ENCODE results near the gene NEDD4.
"Not testable (repeated sequence)": the region's sequence is repeated elsewhere in the genome, so short reads cannot be mapped to it uniquely, and the experiment has no call there.

NEDD4 gene

GRCh38 chr15:56003277-56003676, 9.9 kb upstream of the NEDD4 start:
- H3K27me3 ChIP-seq (ENCODE audit: insufficient read depth, insufficient read length): peaks cover 20% of the 10 kb centered on the region
- not testable (repeated sequence) for H3K9ac ChIP-seq (ENCODE audit: insufficient read length, low read depth); H3K4me1 ChIP-seq (ENCODE audit: insufficient read depth, insufficient read length); H3K4me3 ChIP-seq (ENCODE audit: insufficient read length, low read depth); DNase-seq (ENCODE audit: low read depth, low spot score); H3K36me3 ChIP-seq (ENCODE audit: insufficient read depth, insufficient read length, low read length); H3K9me3 ChIP-seq (ENCODE audit: insufficient read depth, low read length)

DNA sequence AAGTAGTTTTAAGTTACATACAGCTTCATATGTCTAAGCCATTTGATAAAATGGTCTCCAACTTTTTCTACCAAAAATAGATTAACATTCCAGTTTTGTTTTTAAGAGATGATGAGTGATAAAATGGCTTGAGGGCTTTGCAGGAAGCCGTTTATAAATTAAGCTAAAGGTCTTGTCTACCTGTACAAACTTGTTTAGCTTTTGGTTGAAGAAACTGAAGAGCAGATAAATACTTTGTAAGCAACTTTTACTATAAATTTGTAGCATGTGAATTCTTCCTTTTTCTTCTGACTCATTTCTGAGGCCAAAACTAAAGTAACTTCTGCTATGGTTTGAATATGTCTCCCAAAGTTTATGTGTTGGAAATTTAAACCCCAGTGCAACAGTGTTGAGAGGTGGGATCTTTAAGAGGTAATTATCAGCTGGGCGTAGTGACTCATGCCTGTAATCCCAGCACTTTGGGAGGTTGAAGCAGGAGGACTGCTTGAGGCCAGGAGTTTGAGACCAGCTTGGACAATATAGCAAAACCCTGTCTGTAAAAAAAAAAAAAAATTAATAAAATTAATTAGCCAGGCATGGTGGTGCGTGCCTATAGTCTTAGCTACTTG, 8.2 kb upstream of the NEDD4 start:
- no peak overlapping the region for H3K9ac ChIP-seq (ENCODE audit: insufficient read length, low read depth)
- TF ChIP-seq SUZ12 (IDR thresholded peaks at IDR 0.05; ENCODE audit: extremely low read depth, insufficient read depth, insufficient read length) (no peak), ZNF274 (IDR thresholded peaks at IDR 0.05; ENCODE audit: low read depth, low read length) (no peak), YY1 (IDR thresholded peaks at IDR 0.05; ENCODE audit: insufficient read depth, insufficient read length) (no peak)
- no peaks in the 10 kb centered on the region for H3K4me1 ChIP-seq (ENCODE audit: insufficient read depth, insufficient read length)
- no peaks in the 10 kb centered on the region for H3K36me3 ChIP-seq (ENCODE audit: insufficient read depth, insufficient read length, low read length)
- no peak overlapping the region for H3K4me3 ChIP-seq (ENCODE audit: insufficient read length, low read depth)
- no peak for DNase-seq (ENCODE audit: low read depth, low spot score)
- no peaks in the 10 kb centered on the region for H3K9me3 ChIP-seq (ENCODE audit: insufficient read depth, low read length)
- H3K27me3 ChIP-seq (ENCODE audit: insufficient read depth, insufficient read length): peaks cover 10% of the 10 kb centered on the region

- Histone ChIP-seq H3K36me3 (ENCODE audit: insufficient read depth, insufficient read length, low read length) (no peaks in the 10 kb centered on the region), H3K9ac (ENCODE audit: insufficient read length, low read depth) (no peak overlapping the region), H3K4me3 (ENCODE audit: insufficient read length, low read depth) (no peak overlapping the region), H3K4me1 (ENCODE audit: insufficient read depth, insufficient read length) (no peaks in the 10 kb centered on the region), H3K9me3 (ENCODE audit: insufficient read depth, low read length) (no peaks in the 10 kb centered on the region), H3K27me3 (ENCODE audit: insufficient read depth, insufficient read length) (no peaks in the 10 kb centered on the region)
- no peak for DNase-seq (ENCODE audit: low read depth, low spot score)
- TF ChIP-seq SUZ12 (IDR thresholded peaks at IDR 0.05; ENCODE audit: extremely low read depth, insufficient read depth, insufficient read length) (no peak), ZNF274 (IDR thresholded peaks at IDR 0.05; ENCODE audit: low read depth, low read length) (no peak), YY1 (IDR thresholded peaks at IDR 0.05; ENCODE audit: insufficient read depth, insufficient read length) (no peak)
Measured at GRCh38 chr15:55999658-56000057, 6.2 kb upstream of the NEDD4 start.

DNA sequence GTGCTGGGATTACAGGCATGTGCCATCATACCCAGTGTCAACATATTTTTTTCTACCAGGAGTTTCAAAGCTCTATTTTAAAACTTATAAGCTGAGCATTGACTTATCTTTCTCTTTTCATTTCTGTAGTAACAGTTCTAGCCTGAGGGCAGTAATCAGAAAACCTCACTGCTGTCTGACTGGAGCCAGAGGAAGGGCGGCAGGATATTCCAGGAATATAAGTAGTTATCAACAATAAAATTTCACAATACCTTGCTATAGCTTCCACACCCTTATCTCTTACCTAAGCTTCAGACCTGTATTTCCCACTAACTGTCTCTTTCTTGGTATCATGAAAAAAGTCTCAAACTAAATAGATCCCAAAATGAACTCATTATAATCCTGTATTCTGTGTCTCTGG, 5.1 kb upstream of the NEDD4 start:
- H3K4me3 ChIP-seq (ENCODE audit: insufficient read length, low read depth): no peak overlapping the region
- no peaks in the 10 kb centered on the region for H3K36me3 ChIP-seq (ENCODE audit: insufficient read depth, insufficient read length, low read length)
- TF ChIP-seq YY1 (IDR thresholded peaks at IDR 0.05; ENCODE audit: insufficient read depth, insufficient read length) (no peak), ZNF274 (IDR thresholded peaks at IDR 0.05; ENCODE audit: low read depth, low read length) (no peak), SUZ12 (IDR thresholded peaks at IDR 0.05; ENCODE audit: extremely low read depth, insufficient read depth, insufficient read length) (no peak)
- H3K27me3 ChIP-seq (ENCODE audit: insufficient read depth, insufficient read length): no peaks in the 10 kb centered on the region
- no peak for DNase-seq (ENCODE audit: low read depth, low spot score)
- no peak overlapping the region for H3K9ac ChIP-seq (ENCODE audit: insufficient read length, low read depth)
- H3K9me3 ChIP-seq (ENCODE audit: insufficient read depth, low read length): no peaks in the 10 kb centered on the region
- no peaks in the 10 kb centered on the region for H3K4me1 ChIP-seq (ENCODE audit: insufficient read depth, insufficient read length)

- Histone ChIP-seq H3K27me3 (ENCODE audit: insufficient read depth, insufficient read length) (peaks cover 9% of the 10 kb centered on the region), H3K4me3 (ENCODE audit: insufficient read length, low read depth) (peak overlapping the region; percentile 60), H3K9ac (ENCODE audit: insufficient read length, low read depth) (peak overlapping the region; percentile 83), H3K4me1 (ENCODE audit: insufficient read depth, insufficient read length) (no peaks in the 10 kb centered on the region), H3K36me3 (ENCODE audit: insufficient read depth, insufficient read length, low read length) (peaks cover 2% of the 10 kb centered on the region), H3K9me3 (ENCODE audit: insufficient read depth, low read length) (no peaks in the 10 kb centered on the region)
- DNase-seq (ENCODE audit: low read depth, low spot score): peak; percentile 11
- no peak for TF ChIP-seq SUZ12 (IDR thresholded peaks at IDR 0.05; ENCODE audit: extremely low read depth, insufficient read depth, insufficient read length)
- TF ChIP-seq YY1 (IDR thresholded peaks at IDR 0.05; ENCODE audit: insufficient read depth, insufficient read length): no peak
- TF ChIP-seq ZNF274 (IDR thresholded peaks at IDR 0.05; ENCODE audit: low read depth, low read length): no peak
Measured at GRCh38 chr15:55993804-55994560, 570 bp upstream of the NEDD4 start.

GRCh38 chr15:55992769-55993110, 672 bp downstream of the NEDD4 start:
- peaks cover 2% of the 10 kb centered on the region for H3K36me3 ChIP-seq (ENCODE audit: insufficient read depth, insufficient read length, low read length)
- H3K9me3 ChIP-seq (ENCODE audit: insufficient read depth, low read length): no peaks in the 10 kb centered on the region
- H3K9ac ChIP-seq (ENCODE audit: insufficient read length, low read depth): peak overlapping the region; percentile 79
- peaks cover 9% of the 10 kb centered on the region for H3K27me3 ChIP-seq (ENCODE audit: insufficient read depth, insufficient read length)
- no peaks in the 10 kb centered on the region for H3K4me1 ChIP-seq (ENCODE audit: insufficient read depth, insufficient read length)
- peak overlapping the region; percentile 60 for H3K4me3 ChIP-seq (ENCODE audit: insufficient read length, low read depth)
- TF ChIP-seq ZNF274 (IDR thresholded peaks at IDR 0.05; ENCODE audit: low read depth, low read length): no peak
- no peak for DNase-seq (ENCODE audit: low read depth, low spot score)

DNA sequence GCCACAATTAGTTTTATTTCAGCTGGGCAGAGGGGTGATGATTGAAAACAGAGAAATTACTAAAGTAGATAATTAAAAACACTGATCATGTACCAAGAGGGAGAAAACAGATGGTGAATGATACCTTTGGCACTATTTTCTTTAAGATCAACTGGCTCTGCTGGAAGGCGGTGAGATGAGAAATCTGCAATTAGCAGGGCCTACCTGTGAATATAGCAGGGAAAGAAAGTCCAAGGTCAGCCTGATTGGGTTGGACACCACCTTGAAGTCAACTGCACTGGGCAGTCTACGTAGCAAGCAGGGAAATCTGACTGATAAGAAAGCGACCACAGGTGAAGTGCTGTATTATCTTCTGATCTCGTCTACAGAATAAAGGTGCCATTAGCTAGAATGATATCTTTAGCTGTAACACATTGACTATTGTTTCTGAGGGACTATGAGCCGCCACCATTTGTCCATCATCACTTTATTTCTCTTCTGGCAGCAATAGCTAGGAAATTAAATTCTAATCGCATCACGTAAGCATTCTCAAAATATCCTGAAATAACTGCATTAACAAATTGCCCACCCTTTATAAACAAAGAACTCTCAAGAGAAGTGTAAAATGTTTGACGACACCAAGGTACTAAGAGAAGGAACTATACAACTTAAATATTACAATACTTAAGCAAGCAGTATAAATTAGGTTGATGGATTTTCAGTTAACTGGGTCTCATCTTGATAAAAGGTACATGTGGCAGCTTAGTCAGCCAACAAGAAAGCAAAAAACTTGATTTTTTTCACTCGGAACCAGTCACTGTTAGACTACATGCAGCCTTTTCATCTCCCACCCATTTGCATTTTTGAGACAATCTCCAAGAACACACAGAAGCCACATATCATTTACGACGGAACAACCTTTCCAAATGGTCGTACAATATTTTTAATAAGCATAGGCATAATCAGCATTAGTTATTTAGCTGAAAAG, 1.3 kb downstream of the NEDD4 start:
- TF ChIP-seq ZNF274 (IDR thresholded peaks at IDR 0.05; ENCODE audit: low read depth, low read length) (no peak), YY1 (IDR thresholded peaks at IDR 0.05; ENCODE audit: insufficient read depth, insufficient read length) (no peak)
- Histone ChIP-seq H3K9ac (ENCODE audit: insufficient read length, low read depth) (peak overlapping the region; percentile 79), H3K36me3 (ENCODE audit: insufficient read depth, insufficient read length, low read length) (peaks cover 2% of the 10 kb centered on the region), H3K9me3 (ENCODE audit: insufficient read depth, low read length) (no peaks in the 10 kb centered on the region), H3K27me3 (ENCODE audit: insufficient read depth, insufficient read length) (peaks cover 9% of the 10 kb centered on the region), H3K4me3 (ENCODE audit: insufficient read length, low read depth) (peak overlapping the region; percentile 60), H3K4me1 (ENCODE audit: insufficient read depth, insufficient read length) (no peaks in the 10 kb centered on the region)
- no peak for DNase-seq (ENCODE audit: low read depth, low spot score)
